Stimulated activated CD4-positive, alpha-beta T cell treated with anti-CD3 and anti-CD28 coated beads, Interleukin-4, amount 100 ng/mL, for 4 hours (primary cell): ENCODE data around the gene PTGDS.

Experiments used
- DNase-seq, 2 experiments: peaks; one replicate each; pipeline ENCODE4 v3.0.0-alpha.2; 2020

Gene PTGDS

GRCh38 chr9:137011907-137012675, 34.8 kb downstream of the PTGDS start:
- DNase-seq = no peak

GRCh38 chr9:137012694-137013570, 35.6 kb downstream of the PTGDS start:
- DNase-seq = no peak

DNA sequence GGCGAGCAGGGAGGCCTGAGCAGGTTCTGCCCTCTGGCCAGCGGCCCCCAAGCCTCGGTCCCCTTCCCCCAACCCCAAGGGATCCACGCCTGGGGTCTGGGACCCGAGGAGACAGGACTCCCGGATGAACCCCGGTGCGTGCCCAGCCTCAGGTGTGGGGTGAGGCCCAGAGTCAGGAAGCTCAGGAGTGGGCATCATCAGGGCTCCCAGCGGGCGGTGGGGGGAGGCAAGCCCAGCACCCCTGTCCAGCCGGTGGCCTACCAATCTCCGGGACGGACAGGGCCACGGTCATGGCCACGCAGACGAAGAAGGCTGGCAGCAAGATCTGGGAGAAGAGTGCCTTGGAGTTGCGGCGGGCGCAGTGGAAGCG, 36.3 kb downstream of the PTGDS start:
- no peak for DNase-seq

DNA sequence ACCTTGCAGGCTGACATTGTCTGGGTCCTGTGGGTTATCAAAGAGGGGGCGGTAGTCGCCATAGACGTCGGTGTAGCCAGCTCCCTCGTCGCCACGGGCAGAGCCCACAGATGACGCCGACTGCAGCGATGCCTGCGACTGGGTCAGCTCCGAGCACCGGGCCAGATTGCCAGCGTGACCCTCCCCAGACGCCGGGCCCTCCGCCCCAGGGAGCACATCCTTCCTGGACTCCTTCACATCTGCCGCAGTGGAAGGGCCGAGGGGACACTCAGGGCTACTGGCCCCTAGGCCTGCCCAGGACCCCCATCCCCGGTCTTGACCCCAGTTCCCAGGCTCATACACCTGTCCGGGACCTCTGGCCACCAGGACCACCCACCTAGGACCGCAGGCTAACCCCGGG, 36.9 kb downstream of the PTGDS start:
- DNase-seq = no peak

- DNase-seq = no peak
Observed at GRCh38 chr9:137014776-137015539, 37.7 kb downstream of the PTGDS start.

DNA sequence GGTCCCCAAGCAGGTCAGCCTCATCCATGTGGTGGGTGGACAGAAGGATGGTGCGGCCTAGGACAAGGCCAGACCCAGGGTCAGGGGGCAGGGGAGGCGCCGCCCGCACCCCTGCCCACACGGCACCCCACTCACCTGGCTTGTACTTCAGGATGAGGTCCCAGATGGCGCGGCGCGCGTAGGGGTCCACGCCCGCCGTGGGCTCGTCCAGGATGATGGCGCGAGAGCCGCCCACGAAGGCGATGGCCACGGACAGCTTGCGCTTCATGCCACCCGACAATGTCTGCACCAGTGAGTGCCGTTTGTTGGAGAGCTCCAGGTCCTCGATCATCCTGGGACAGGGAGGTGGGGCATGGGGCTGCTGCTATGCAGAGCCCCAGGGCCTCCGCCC, 38.2 kb downstream of the PTGDS start:
- DNase-seq = no peak

DNA sequence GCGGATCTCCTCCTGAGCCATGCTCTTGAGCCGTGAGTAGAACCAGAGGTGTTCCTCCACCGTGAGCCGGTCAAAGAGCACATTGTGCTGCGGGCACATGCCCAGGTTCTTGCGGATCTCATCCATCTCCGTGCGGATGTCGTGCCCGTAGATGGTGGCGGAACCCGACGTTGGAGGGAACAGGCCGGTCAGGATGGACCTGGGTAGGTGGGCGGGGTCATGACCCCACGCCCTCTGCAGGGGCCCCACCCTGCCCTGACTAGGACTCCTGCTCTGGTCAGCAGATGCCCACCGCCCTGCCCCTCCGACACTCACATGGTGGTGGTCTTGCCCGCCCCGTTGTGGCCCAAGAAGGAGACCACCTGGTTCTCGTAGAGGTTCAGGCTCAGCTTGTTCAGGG, 38.7 kb downstream of the PTGDS start:
- DNase-seq = no peak

DNA sequence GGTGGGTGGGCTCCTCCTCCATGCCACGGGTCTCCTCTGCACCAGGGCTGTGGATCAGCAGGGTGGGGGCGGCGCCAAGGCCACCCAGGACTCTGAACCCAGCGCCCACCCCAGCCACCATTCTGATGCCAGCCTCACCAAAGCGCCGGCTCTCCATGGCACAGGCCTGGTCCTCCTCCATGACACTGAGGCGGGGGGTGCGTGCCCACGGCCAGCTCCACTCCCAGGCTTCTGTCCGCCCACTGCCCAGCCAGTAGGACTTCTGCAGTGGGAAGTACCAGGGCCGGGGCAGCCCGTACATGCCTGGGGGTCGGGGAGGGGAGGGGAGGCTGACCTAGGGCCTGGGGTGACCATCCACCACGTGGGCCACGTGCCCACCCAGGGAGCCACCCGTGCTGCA, 39.1 kb downstream of the PTGDS start:
- no peak for DNase-seq

DNA sequence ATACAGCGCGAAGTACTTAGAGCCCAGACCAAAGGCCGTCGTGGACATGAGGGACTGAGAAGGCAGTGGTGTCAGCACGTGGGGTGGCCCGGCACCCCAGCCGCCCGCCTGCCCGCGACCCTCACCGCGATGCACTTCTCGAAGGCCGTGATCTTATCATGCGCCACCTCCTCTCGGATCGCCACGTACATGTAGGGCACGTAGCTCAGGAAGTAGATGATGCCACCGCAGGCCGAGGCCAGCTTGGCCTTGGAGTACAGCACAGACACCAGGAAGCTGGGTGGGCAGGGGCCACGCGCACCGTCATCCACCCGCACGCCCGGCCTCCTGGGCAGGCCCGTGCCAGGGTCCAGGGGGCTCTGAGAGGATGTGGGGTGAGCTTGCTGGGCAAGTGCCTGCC, 39.8 kb downstream of the PTGDS start:
- DNase-seq = no peak

DNA sequence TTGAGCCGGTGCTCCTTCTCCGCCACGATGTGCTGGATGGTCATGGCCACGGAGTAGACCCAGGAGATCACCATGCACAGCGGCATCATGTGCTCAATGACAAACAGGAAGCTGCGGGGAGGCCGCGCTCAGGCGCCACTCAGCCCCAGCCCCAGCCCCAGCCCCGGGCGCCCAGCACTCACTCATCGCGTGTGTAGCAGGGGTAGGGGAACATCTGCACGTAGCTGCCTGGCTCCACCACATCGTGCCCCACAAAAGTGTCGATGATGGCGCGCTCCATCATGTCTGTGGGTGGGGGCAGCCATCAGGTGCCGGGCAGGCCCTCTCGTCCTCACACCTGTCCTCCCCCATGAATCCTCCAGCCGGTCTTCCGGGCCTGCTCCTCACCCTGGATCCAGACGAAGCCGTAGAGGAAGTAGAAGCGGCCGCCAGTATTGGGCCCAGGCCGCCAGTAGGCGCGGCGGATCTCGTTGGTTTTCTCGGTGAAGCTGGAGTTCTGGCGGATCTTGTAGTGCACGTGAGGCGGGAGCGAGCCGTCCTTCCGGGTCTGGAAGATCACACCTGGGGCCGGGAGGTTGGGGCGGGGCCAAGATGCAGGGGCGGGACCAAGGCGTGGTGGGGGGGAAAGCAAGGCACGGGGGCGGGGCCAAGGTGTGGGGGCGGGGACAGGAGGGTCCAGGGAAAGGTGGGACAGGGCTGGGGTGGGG, 40.6 kb downstream of the PTGDS start:
- DNase-seq = no peak

GRCh38 chr9:137018761-137019559, 41.7 kb downstream of the PTGDS start:
- no peak for DNase-seq

DNA sequence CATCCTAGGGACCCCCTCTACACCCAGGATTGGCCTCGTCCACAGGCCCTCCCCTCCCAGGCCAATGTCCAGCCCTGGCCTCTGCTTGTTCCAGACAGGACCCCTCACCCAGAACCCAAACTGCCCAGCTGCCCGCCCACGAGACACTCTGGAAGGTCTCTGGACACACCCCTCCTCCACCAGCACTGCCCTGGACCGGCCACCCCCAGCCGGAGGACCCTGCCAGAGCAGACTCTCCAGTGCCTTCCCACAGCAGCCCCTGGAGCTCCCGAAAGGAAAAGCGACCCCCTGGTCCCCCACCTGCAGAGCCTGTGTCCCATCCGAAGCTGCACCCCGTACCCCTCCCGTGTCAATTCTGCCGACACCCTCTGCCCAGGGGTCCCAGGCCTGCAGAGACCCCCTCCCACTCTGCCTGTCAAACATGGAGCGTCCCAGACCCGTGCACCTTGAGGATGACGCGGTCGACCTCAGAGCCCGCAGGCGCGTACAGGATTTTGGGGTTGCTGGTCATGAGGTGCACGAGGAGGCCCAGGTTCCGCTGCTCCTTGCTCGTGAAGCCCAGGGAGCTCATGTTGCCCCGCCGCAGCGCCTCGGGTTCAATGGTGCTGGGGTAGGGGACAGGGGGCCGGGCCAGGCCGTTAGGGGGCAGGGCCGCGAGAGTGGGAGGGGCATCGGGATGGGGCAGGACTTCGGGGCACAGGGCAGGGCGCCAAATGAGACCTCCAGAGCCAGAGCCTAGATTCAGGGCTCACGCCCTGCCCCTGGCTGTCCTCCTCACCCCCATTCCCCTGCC, 42.8 kb downstream of the PTGDS start:
- DNase-seq = no peak

DNA sequence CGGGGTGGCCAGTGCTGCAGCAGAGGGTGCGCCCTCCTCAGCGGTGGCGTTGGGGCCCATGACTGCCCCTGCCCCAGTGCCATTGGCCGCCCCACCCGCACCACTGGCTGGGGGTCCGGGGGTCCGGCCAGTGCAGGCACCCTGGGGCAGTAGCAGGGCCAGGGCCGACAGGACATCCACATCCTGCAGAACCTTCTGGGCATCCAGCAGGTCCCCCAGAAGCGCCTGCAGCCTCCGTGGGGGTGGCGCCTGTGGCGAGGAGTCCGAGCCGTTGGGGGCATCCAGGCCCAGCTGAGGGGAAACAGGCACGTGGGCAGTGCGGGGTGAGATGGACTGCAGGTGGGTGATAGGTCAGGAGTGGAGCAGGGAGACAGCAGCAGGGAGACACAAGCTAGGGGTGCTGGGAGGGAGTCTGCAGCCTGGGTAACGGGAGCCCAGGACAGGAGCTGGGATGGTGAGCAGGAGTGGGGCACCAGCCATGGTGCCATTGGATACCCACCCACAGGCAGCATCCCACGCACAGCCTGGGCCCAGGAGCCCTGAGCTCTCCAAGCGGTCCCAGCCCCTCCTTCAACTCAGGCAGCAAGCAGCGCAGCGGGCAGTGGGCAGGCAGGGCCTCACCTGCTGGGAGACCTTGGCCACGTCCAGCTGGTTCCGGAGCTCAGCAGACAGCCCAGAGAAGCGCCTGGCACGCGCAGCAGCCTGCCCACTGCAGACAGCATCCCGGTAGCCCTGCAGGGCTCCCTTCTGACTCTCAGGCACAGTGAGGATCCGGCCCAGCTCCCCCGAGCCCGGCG, 43.7 kb downstream of the PTGDS start:
- no peak for DNase-seq

GRCh38 chr9:137021568-137021978, 44.3 kb downstream of the PTGDS start:
- DNase-seq = no peak

GRCh38 chr9:137021979-137022661, 44.8 kb downstream of the PTGDS start:
- peak; percentile 64 to 71 for DNase-seq

- DNase-seq = no peak
Observed at GRCh38 chr9:137022662-137023008, 45.3 kb downstream of the PTGDS start.

GRCh38 chr9:137023157-137023556, 45.9 kb downstream of the PTGDS start:
- DNase-seq = no peak

GRCh38 chr9:137023583-137023991, 46.3 kb downstream of the PTGDS start:
- DNase-seq = no peak

- DNase-seq = no peak
Observed at GRCh38 chr9:137025517-137025966, 48.2 kb downstream of the PTGDS start.

- no peak for DNase-seq
Observed at GRCh38 chr9:137026384-137026783, 49.1 kb downstream of the PTGDS start.
